Measurements from ENCODE around the gene KCNMA1.

The KCNMA1 gene

GRCh38 chr10:77631241-77631640, 6.4 kb downstream of the KCNMA1 start:
- no peak for DNase-seq

- no peak for DNase-seq
Measured at GRCh38 chr10:77630507-77630848, 7.1 kb downstream of the KCNMA1 start.

- DNase-seq = no peak
Measured at GRCh38 chr10:77629775-77630506, 7.7 kb downstream of the KCNMA1 start.

- no peak for DNase-seq
Measured at GRCh38 chr10:77628906-77629730, 8.5 kb downstream of the KCNMA1 start.

GRCh38 chr10:77626266-77626935, 11.2 kb downstream of the KCNMA1 start:
- no peak for DNase-seq

- no peak for DNase-seq
Measured at GRCh38 chr10:77625379-77625778, 12.2 kb downstream of the KCNMA1 start.

GRCh38 chr10:77622889-77623291, 14.7 kb downstream of the KCNMA1 start:
- DNase-seq = no peak

GRCh38 chr10:77620731-77621130, 16.9 kb downstream of the KCNMA1 start:
- DNase-seq = no peak

GRCh38 chr10:77619964-77620703, 17.5 kb downstream of the KCNMA1 start:
- DNase-seq = no peak

- no peak for DNase-seq
Measured at GRCh38 chr10:77618117-77618516, 19.5 kb downstream of the KCNMA1 start.

- no peak for DNase-seq
Measured at GRCh38 chr10:77616766-77617165, 20.8 kb downstream of the KCNMA1 start.

GRCh38 chr10:77614778-77615625, 22.6 kb downstream of the KCNMA1 start:
- DNase-seq = no peak

- DNase-seq = no peak
Measured at GRCh38 chr10:77613476-77614130, 24.0 kb downstream of the KCNMA1 start.

GRCh38 chr10:77611670-77612069, 25.9 kb downstream of the KCNMA1 start:
- DNase-seq = no peak

- no peak for DNase-seq
Measured at GRCh38 chr10:77611221-77611620, 26.4 kb downstream of the KCNMA1 start.

- no peak for DNase-seq
Measured at GRCh38 chr10:77609781-77610272, 27.8 kb downstream of the KCNMA1 start.

GRCh38 chr10:77608281-77608680, 29.3 kb downstream of the KCNMA1 start:
- DNase-seq = no peak

- no peak for DNase-seq
Measured at GRCh38 chr10:77606751-77607150, 30.9 kb downstream of the KCNMA1 start.

GRCh38 chr10:77605466-77605865, 32.1 kb downstream of the KCNMA1 start:
- DNase-seq = no peak

- DNase-seq = no peak
Measured at GRCh38 chr10:77604941-77605351, 32.7 kb downstream of the KCNMA1 start.

GRCh38 chr10:77604063-77604462, 33.5 kb downstream of the KCNMA1 start:
- DNase-seq = no peak

All from activated T-cell treated with anti-CD3 and anti-CD28 coated beads for 4 hours (primary cell).